Transverse colon (tissue), 4 donors: Measurements from ENCODE around the gene LOXL1. TPM values are rescaled to one million over a fixed set of nuclear protein-coding genes. Genes with fewer than 3 reads are reported as not detected.

Source experiments
- DNase-seq: peaks from one replicate; pipeline ENCODE4 v3.0.0-alpha.2; 2019
- H3K27ac ChIP-seq, 4 donors: fragments of 200-600 bp; sonication (generic); 2 replicates each; pipeline ENCODE4 v1.5.1; 2016 to 2018; ENCODE audit warnings: inconsistent platforms in 4 of 4
- H3K27me3 ChIP-seq: fragments of 200-600 bp; sonication (generic); 2 replicates; pipeline ENCODE4 v1.5.1; 2017; ENCODE audit warnings: inconsistent platforms
- H3K36me3 ChIP-seq, 4 donors: fragments of 200-600 bp; sonication (generic); 2 replicates each; pipeline ENCODE4 v1.5.1; 2017 to 2019; ENCODE audit warnings: inconsistent platforms in 4 of 4
- H3K4me1 ChIP-seq, 4 donors: fragments of 200-600 bp; sonication (generic); 2 replicates each; pipeline ENCODE4 v1.5.1; 2017 to 2020; ENCODE audit warnings: inconsistent platforms in 4 of 4
- H3K4me3 ChIP-seq, 4 donors: fragments of 200-600 bp; sonication (generic); 1 replicate in 1 of 4; 2 replicates in 3 of 4; pipeline versions ENCODE4 v1.5.1 to v1.6.1; 2017 to 2019; ENCODE audit warnings: inconsistent platforms in 4 of 4
- H3K9me3 ChIP-seq, 2 donors: fragments of 200-600 bp; sonication (generic); 2 replicates each; pipeline ENCODE4 v1.5.1; 2017 to 2019; ENCODE audit warnings: inconsistent platforms in 2 of 2
- EP300 ChIP-seq: sonication (generic); formaldehyde crosslinking; IDR thresholded peaks from one replicate; pipeline ENCODE4 v1.6.1; 2017; ENCODE audit warnings: antibody characterized with exemption, low read depth
- POLR2A ChIP-seq: fragments of 450-650 bp; IDR thresholded peaks from one replicate; pipeline ENCODE4 v1.6.1; 2016; ENCODE audit warnings: antibody characterized with exemption, mild to moderate bottlenecking, moderate library complexity
- POLR2AphosphoS5 ChIP-seq, 3 donors: sonication (generic); formaldehyde crosslinking; IDR thresholded peaks; one replicate each; pipeline ENCODE4 v1.6.1; 2016; ENCODE audit warnings: antibody characterized with exemption in 3 of 3
- WGBS, 2 donors: methylation state at CpG; one replicate each; pipeline ENCODE4 v1.1.5; 2018; ENCODE audit warnings: low coverage in 1 of 2; 5-methylcytosine and 5-hydroxymethylcytosine counted together
- in situ Hi-C, 4 donors: fragments of 200-750 bp; cut with MboI; loops; one replicate each; pipeline versions ENCODE4 v1.15.0 to v1.15.1; 2017; ENCODE audit warnings: low sequenced_read_pairs in 3 of 4, low pct_ligation_motif_present in 1 of 4, low pct_unique_long_range_greater_than_20kb in 1 of 4
- intact Hi-C: fragments of 100-400 bp; cut with DNase I; formaldehyde crosslinking; loops from one replicate; pipeline ENCODE4 v1.15.1; 2023; ENCODE audit warnings: low total_unique reads
- total RNA-seq, 4 donors: library from RNA; depleted of rRNA; stranded (reverse); fragments of >200 nt; gene quantifications; one replicate each; pipeline ENCODE4 v1.1.0, GENCODE V29; 2016
- TF ChIP-seq, protein P1 (sequence below), 5 experiments: fragments of 200-600 bp in 3 of 5; fragments of 450-650 bp in 2 of 5; sonication (generic) in 3 of 5; IDR thresholded peaks; 1 replicate in 2 of 5; 2 replicates in 3 of 5; pipeline ENCODE4 v1.5.1; 2016 to 2017; ENCODE audit warnings: antibody characterized with exemption in 5 of 5, inconsistent platforms in 3 of 5, mild to moderate bottlenecking in 2 of 5, moderate library complexity in 1 of 5

LOXL1 gene
- total RNA-seq, 4 donors from 2014 or later: 1.8 to 6.8 (median 1.9) TPM; not detected in 1

DNA sequence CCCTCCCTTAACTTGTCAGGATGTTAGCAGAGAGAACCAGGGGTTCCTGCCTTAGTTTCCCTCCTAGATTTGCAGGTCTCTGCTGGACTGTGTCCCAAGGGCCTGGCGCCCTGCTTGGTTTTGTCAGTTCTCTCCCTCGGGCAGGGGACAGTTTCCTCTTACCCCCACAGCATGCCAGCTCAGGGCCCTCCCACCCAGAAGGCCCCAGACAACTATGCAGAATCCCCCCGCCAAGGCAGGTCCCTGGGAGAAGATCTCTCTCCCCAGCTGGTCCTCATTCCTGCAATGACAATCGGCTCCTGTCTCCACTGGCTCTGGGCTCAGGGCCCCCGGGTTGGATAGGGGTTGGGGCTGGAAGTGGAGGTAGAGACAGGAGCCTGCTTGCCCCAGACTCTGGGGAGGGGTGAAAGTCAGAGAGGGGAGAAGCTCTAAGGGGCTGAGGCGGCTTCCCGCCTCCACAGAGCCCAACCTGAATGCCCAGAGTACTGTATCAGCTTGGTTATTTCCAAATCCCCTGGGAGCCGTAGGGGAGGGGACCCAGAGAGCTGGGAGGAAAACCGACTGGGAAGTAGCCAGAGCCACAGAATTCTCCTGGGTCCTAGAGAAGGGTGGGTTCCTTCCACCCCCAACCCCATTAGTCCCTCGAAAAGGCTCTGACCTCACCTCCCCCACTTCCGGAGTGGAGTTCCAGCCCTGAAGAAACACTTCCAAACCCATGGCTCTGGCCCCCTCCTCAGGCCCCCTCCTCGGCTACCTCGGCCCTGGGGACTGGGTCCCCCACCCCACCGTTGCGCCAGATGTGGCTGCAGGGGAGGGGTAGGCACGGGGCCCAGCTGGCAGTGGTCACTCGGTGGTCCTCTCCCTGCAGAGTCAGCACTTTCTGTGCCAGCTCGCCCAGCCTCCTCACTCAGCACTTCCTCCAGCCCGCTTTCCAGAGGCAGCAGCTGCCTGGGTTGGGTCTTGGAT lies 3.8 kb upstream of the LOXL1 start:
- Histone ChIP-seq H3K27me3 (peaks cover 10% of the 10 kb centered on the region), H3K27ac (peak overlapping the region; percentile 71 to 92 (median 78)), H3K36me3 (no peaks in the 10 kb centered on the region), H3K4me1 (peaks cover 19 to 59% (median 44%) of the 10 kb centered on the region in 4 donors), H3K4me3 (no peak overlapping the region), H3K9me3 (no peaks in the 10 kb centered on the region)
- TF ChIP-seq POLR2AphosphoS5 (IDR thresholded peaks at IDR 0.05): no peak
- no peak for TF ChIP-seq EP300
- TF ChIP-seq, protein P1, sequence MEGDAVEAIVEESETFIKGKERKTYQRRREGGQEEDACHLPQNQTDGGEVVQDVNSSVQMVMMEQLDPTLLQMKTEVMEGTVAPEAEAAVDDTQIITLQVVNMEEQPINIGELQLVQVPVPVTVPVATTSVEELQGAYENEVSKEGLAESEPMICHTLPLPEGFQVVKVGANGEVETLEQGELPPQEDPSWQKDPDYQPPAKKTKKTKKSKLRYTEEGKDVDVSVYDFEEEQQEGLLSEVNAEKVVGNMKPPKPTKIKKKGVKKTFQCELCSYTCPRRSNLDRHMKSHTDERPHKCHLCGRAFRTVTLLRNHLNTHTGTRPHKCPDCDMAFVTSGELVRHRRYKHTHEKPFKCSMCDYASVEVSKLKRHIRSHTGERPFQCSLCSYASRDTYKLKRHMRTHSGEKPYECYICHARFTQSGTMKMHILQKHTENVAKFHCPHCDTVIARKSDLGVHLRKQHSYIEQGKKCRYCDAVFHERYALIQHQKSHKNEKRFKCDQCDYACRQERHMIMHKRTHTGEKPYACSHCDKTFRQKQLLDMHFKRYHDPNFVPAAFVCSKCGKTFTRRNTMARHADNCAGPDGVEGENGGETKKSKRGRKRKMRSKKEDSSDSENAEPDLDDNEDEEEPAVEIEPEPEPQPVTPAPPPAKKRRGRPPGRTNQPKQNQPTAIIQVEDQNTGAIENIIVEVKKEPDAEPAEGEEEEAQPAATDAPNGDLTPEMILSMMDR (IDR thresholded peaks at IDR 0.05): no peak
- TF ChIP-seq POLR2A: no peak
- 30 to 51% methylated on average over 6 to 19 of the region's 19 CpGs for WGBS, 2 donors
- intact Hi-C loops: no loop called here
- DNase-seq: no peak
- in situ Hi-C loops: no loop called here

DNA sequence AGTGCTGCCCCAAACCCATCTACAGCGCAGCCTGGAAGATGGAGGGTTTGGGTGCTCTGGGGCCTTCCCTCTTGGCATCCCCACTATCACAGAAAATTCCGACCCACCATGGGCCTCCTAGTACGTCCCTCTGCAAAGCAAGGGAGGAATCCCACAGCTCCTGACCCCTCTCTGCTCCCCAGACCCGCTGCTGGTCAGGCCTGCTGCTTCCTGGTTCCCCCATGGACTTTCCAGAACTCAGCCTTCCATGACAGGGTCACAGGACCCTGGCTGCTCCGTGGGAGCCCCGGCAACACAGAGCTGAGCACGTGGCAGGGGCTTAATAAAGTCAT lies 3.1 kb upstream of the LOXL1 start:
- no peaks in the 10 kb centered on the region for H3K9me3 ChIP-seq
- no peaks in the 10 kb centered on the region for H3K36me3 ChIP-seq
- in situ Hi-C loops: no loop called here
- H3K4me3 ChIP-seq: no peak overlapping the region
- H3K27ac ChIP-seq: peak overlapping the region; percentile 71 to 92 (median 78)
- no peak for DNase-seq
- peaks cover 19 to 64% (median 49%) of the 10 kb centered on the region in 4 donors for H3K4me1 ChIP-seq
- WGBS, 2 donors: 65% methylated on average over 7 of the region's 7 CpGs; no CpG with 5 or more reads in 1 of the 2 donors
- H3K27me3 ChIP-seq: peaks cover 10% of the 10 kb centered on the region
- intact Hi-C loops: no loop called here
- no peak for TF ChIP-seq POLR2A
- TF ChIP-seq EP300: no peak
- TF ChIP-seq, protein P1 (IDR thresholded peaks at IDR 0.05): no peak
- TF ChIP-seq POLR2AphosphoS5 (IDR thresholded peaks at IDR 0.05): no peak

DNA sequence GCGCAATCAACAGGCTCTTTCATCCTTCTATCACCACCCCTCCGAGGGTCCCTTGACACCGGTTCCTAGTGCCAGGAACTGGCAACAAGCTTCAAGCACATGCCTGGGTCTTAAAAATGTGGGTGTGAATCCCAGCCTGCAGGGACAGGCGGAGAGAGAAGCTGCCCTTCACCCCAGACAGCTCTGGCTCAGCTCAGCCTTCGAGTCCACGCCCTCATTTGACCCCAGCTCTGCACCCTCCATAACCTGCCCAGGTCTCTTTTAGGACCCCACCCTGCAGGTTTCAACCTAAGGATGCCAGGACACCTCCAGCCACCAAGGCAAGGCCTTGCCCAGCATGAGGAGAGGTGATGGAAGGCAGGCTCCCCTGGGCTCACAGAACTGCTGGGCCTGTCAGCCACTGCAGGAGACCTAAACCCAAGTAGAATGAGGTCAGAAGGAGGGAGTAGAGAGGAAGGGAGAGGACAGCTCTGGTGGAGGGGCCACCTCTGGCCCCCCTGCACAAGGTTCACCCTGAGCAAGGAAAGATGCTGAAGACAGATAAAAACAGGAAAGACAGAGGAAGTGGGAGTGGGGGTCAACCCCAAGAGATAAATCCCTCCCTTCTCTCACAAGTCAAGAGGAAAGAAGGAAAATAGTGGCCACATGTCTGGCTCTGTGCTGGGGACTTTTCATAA lies 2.6 kb upstream of the LOXL1 start:
- TF ChIP-seq, protein P1 (IDR thresholded peaks at IDR 0.05): no peak
- TF ChIP-seq POLR2A (no peak), EP300 (no peak), POLR2AphosphoS5 (IDR thresholded peaks at IDR 0.05) (no peak)
- H3K27me3 ChIP-seq: peaks cover 10% of the 10 kb centered on the region
- no peaks in the 10 kb centered on the region for H3K9me3 ChIP-seq
- 69% methylated on average over 6 of the region's 6 CpGs; no CpG with 5 or more reads in 1 of the 2 donors for WGBS, 2 donors
- peak overlapping the region; percentile 71 to 92 (median 78) for H3K27ac ChIP-seq
- intact Hi-C loops: no loop called here
- in situ Hi-C loops: no loop called here
- no peak for DNase-seq
- no peak overlapping the region for H3K4me3 ChIP-seq
- H3K36me3 ChIP-seq: no peaks in the 10 kb centered on the region
- H3K4me1 ChIP-seq: peaks cover 19 to 67% (median 51%) of the 10 kb centered on the region in 4 donors

DNA sequence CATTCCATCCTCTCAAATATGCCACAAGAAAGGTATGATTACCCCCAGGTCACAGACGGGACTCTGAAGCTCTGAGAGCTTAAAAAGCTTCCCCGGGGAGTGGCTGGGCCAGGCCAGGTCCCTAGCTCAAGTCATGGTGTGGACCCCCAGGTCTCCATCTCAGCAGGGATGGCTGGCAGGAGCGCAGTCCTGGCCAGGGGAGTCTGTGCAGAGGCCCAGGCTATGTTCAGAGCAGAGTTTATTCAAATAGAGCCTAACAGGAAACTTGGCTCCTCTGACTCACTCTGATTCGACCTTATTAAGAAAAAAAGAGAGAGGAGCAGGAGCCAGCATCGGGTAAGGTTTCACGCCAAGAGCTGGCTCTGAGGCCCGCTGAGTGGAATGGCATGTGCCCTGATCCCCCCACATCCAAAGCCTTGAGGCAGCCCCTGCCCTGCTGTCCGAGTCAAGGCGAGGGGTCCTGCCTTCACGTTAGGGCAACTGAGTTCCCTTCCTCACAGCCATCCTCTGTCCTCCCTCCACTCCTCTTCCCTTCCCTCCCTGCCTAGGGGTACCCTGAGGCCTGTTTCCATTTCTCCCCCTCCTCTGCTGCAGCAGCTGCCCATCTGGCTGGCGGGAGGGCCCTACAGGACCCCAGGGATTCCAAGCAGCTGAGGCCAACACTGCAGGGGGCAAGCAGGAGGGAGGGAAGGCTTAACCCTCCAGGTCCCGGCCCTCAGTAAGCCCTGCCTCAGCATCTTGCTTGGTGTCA lies 1.9 kb upstream of the LOXL1 start:
- no peak for DNase-seq
- peaks cover 19 to 73% (median 53%) of the 10 kb centered on the region in 4 donors for H3K4me1 ChIP-seq
- no peaks in the 10 kb centered on the region for H3K9me3 ChIP-seq
- peaks cover 10% of the 10 kb centered on the region for H3K27me3 ChIP-seq
- intact Hi-C loops: no loop called here
- in situ Hi-C loops: no loop called here
- no peak overlapping the region for H3K4me3 ChIP-seq
- H3K36me3 ChIP-seq: no peaks in the 10 kb centered on the region
- H3K27ac ChIP-seq: peak overlapping the region; percentile 71 to 92 (median 78)
- no peak for TF ChIP-seq EP300
- no peak for TF ChIP-seq POLR2AphosphoS5 (IDR thresholded peaks at IDR 0.05)
- TF ChIP-seq, protein P1 (IDR thresholded peaks at IDR 0.05): no peak
- TF ChIP-seq POLR2A: no peak
- WGBS, 2 donors: 50 to 66% methylated on average over 5 to 12 of the region's 12 CpGs
